Endothelial cell of hepatic sinusoid (primary cell): ENCODE results near the gene LRFN2.

Source experiments
- in situ Hi-C: cut with HindIII; loops from 2 replicates; pipeline ENCODE4 v1.10.0; 2017; ENCODE audit warnings: low sequenced_read_pairs

The LRFN2 gene

GRCh38 chr6:40586369-40587201 lies 579 bp downstream of the LRFN2 start:
- in situ Hi-C loops, result no loop called here

- in situ Hi-C loops, result no loop called here
Observed at GRCh38 chr6:40585651-40586269, 1.4 kb downstream of the LRFN2 start.

DNA sequence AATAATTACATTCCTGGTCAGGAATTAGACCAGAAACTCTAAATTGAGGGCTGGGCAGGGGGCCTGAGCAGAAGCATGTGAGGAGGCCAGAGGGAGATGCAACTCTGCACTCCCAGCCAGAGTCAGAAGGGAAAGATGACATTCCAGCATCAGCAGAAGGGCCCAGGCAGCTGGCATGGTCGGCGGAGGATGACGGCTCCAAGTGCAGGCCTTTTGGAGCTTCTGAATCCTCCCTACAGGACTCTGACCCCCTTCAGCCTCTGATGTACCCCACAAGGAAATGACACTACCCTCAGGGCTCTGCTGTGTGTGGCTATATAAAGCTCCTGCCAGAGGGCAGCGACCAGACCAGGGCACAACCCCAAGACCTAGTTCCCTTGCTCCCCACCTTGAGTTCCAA lies 1.9 kb downstream of the LRFN2 start:
- in situ Hi-C loops, result no loop called here

- in situ Hi-C loops, result no loop called here
Observed at GRCh38 chr6:40584741-40585140, 2.4 kb downstream of the LRFN2 start.

DNA sequence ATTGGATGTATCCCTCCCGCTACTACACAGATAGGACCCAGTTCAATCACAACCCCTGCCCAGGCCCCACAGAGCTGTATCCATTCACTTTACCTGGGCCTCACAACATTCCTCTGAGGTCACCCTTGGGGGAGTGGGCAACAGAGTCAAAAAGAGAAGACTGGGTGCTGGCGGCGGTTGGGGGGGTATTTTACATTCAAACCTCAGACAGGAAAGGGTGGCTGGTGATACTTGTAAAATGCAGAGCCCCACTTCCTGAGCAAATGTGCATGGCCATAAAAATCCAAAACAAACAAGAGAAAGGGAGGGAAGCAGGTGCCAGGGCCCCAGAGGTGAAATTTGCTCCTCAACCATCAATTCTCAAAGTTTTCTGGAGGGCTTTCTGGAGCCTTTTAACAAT lies 3.5 kb downstream of the LRFN2 start:
- in situ Hi-C loops, result no loop called here

DNA sequence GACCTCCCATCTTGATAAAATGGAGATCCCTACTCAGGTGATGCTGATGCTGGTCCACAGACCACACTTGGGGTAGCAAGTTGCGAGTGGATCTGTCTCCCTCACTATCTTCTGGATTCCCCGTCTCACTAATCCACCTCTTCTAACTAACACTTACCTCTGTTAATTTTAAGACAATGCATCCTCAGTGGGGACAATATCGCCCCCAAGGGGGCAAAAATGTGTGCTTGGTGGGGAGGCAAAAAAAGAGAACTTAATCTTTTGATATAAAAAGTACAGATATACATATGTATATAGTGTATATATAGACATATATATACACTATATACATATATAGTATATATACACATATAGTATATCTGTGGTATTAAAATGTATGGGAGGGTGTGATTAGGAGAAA lies 4.3 kb downstream of the LRFN2 start:
- in situ Hi-C loops, result no loop called here

- in situ Hi-C loops, result no loop called here
Observed at GRCh38 chr6:40579101-40579500, 8.1 kb downstream of the LRFN2 start.

DNA sequence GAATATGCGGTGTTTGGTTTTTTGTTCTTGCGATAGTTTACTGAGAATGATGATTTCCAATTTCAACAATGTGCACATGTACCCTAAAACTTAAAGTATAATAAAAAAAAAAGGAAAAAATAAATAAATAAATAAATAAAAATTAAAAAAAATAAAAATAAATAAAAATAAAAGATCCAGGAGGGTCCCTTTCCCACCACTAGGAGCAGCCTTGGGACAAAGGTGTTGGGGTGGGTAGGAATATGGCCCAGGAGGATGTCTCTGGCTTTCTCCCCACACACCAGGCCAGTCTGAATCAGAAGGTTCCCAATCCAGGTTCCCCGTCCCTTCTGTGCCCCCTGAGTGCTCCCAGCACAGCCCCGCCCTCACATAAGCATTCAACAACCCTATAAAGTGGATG lies 9.5 kb downstream of the LRFN2 start:
- in situ Hi-C loops, result no loop called here

DNA sequence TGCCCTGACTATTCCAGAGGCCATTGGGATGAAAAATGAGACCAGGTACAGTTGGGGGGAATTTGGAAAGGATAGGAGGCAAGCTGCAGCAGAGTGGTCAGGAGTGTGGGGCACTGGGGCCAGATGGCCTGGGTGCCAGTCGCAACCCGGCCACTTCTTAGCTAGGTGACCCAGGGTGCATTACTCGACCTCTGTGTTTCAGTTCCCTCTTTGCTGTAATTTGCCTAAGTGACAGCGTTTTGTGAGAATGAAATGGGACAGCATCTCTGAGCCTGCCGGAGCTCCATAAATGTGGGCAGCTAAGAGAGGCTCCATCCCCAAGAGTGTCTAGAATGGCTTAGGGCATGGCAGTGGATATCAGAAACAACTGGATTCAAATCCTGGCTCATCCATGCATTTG lies 13.9 kb downstream of the LRFN2 start:
- in situ Hi-C loops, result no loop called here

- in situ Hi-C loops, result no loop called here
Observed at GRCh38 chr6:40569162-40569910, 17.8 kb downstream of the LRFN2 start.

GRCh38 chr6:40568062-40568708 lies 19.0 kb downstream of the LRFN2 start:
- in situ Hi-C loops, result no loop called here

DNA sequence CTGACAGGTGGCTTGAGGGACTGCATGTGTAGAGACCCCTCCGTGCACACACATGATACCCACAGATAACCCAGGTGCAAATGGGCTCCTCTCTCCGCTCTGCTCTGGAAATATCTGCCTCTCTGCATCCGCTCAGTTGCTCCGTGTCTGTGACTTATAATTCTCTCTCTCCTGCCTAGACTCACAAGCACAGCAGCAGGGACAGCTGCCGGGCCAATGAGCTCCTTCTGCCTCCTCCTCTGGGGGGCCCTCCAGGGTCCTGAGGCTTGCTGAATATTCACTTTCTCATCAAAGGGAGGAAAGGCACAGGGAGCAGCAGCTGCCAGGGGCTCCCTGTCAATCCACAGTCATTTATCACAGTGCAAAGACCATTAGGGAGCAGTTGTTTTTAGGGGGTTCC lies 24.1 kb downstream of the LRFN2 start:
- in situ Hi-C loops, result no loop called here

DNA sequence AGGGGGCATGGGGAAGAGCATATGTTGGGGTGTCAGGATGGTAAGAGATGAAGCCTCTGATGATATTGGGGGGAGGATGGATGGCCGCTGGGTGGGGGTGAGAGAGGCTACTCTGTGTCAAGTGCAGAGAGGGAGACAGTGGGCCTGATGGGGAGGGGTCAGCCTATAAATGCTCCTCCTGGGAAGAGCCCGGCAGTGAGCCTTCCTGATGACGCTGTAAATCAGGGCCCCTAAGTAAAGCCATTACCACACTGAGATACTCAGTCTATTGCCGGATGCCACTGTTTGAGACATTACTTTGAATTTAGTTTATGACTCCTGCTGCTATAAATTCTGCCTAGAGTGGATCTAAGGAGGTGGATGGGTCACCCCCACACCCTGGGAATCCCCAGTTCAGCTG lies 28.1 kb downstream of the LRFN2 start:
- in situ Hi-C loops, result no loop called here

- in situ Hi-C loops, result no loop called here
Observed at GRCh38 chr6:40558102-40558501, 29.1 kb downstream of the LRFN2 start.

DNA sequence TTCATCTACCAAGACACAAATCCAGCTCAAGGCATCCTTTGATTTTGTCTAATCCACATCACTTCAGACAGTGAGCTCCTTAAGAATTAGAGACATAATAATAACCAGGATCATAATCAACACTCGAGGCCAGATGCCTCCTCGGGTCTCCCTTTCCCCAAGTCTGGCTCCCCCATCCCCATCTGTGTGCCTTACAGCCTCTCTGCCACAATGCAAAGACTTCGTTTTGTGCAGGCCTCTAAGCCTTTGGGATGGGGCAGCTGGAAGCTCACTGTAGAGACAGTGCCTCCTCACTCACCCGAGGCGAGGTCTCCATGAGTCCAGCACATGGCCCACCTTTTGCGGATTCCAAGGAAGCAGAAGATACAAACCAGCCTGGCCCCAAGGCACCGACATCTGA lies 30.3 kb downstream of the LRFN2 start:
- in situ Hi-C loops, result no loop called here

DNA sequence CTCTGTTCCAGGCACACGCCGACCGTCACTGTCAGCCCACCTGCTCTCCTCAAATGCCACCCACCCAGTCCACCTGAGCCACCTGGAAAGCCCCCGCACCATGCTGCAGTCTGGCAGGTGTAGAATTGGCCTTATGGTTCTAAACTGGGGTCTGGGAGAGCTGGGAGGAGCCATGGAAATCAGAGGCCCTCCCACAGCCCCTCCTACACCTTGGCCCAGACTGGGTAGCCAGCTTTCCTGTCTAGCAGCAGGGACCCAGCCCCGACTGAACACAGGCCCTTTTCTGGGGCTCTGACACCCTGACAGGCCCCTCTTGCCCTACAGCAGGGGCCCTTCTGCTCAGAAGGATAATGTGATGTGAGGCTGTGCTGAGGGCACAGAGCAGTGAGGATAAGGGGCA lies 31.1 kb downstream of the LRFN2 start:
- in situ Hi-C loops, result no loop called here

- in situ Hi-C loops, result no loop called here
Observed at GRCh38 chr6:40555092-40555491, 32.1 kb downstream of the LRFN2 start.

DNA sequence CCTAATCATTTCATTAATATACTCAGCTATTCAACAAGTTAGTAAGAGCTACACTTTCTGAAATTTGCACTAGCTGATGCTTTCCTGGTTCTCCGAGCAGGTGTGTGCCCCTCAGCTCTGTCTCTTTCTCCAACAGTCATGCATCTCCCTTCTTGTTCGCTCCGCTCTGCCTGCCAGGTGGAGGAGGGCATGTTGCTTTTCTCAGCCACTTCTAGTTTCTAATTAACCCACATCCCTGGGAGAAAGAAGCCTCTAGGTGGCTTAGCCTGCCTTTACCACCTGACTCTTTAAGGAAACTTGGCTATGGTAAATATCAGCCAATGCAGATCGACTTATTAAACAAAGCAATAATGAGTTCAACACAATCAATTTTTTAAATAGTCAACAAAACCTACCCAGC lies 34.2 kb downstream of the LRFN2 start:
- in situ Hi-C loops, result no loop called here

GRCh38 chr6:40551966-40552505 lies 35.1 kb downstream of the LRFN2 start:
- in situ Hi-C loops, result no loop called here

DNA sequence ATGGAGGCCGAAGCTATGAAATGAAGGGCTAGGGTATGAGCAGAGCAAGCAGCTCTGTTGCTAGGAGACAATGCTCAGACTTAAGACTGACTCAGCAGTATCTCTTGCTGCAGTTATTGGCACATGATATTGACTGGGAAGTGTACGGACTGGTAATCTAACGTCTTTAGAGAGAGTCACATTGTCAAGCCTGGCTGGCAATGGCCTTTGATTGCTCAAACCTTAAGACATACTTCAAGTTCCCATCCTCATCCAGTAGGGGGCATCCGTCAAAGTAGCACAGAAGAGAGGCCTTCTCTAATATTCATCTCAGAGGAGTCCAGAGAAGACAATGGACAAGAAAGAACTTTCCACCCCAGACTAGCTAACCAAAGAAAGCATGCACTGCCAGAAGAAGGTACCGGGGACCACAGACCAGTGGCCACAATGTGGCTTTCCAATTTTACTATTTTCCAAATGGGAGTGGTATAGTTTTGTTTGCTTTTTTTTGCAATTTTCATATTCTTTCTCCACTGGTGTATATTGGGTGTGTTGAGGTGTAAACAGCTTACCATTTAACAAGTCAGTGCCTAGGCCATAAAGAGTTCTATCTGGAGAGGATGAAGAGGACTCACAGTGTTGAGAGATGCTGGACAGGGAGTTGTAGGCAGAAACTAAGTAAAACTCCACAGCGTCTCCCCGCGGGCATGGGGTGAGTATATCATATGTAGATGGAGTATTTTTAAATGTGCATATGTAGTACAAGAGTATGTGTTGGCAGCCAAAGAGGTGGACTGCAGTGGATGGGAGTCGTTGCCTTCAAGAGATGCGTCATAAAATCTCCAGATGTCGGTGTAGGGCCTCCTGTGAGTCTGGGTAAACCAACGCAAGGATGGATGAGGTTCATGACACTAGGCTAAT lies 36.7 kb downstream of the LRFN2 start:
- in situ Hi-C loops, result no loop called here
